SK-N-SH (cell line): ENCODE measurements around the gene SCNN1G.

ENCODE experiments used
- CHD2 ChIP-seq: fragments of 150-350 bp; IDR thresholded peaks from 2 replicates; pipeline ENCODE4 v1.6.1; 2018; ENCODE audit warnings: low read length; ENCODE audit not compliant: partially characterized antibody
- CTCF ChIP-seq: fragments of 200-600 bp; sonication (generic); IDR thresholded peaks from 2 replicates; pipeline ENCODE4 v1.6.1; 2017; ENCODE audit warnings: antibody characterized with exemption, mild to moderate bottlenecking, moderate library complexity
- FOXM1 ChIP-seq: IDR thresholded peaks from 2 replicates; pipeline ENCODE4 v1.4.0; 2012; ENCODE audit warnings: low read depth, mild to moderate bottlenecking
- SIN3A ChIP-seq: IDR thresholded peaks from 2 replicates; pipeline ENCODE4 v1.6.1; 2012; ENCODE audit warnings: low read depth, mild to moderate bottlenecking, low read length, moderate library complexity, borderline replicate concordance
- YY1 ChIP-seq: IDR thresholded peaks from 2 replicates; pipeline ENCODE4 v1.4.0; 2012; ENCODE audit warnings: low read depth, mild to moderate bottlenecking

GRCh38 chr16:23160082-23160481 lies 22.5 kb upstream of the SCNN1G start:
- no peak for TF ChIP-seq CTCF
- no peak for TF ChIP-seq CHD2
- no peak for TF ChIP-seq SIN3A
- no peak for TF ChIP-seq YY1
- TF ChIP-seq FOXM1: no peak
